Neutrophil (primary cell): ENCODE results near the gene MYL10.

Experiments
- H3K27ac ChIP-seq: fragments of 200-600 bp; sonication (generic); 2 replicates; pipeline ENCODE4 v1.5.1; 2016; ENCODE audit warnings: mild to moderate bottlenecking, moderate library complexity
- H3K27me3 ChIP-seq: fragments of 200-600 bp; sonication (generic); 2 replicates; pipeline ENCODE4 v1.6.0; 2016; ENCODE audit warnings: mild to moderate bottlenecking
- H3K36me3 ChIP-seq: fragments of 200-600 bp; sonication (generic); 2 replicates; pipeline ENCODE4 v1.5.1; 2017
- H3K4me1 ChIP-seq, 2 experiments: fragments of 200-600 bp in 1 of 2; sonication (generic) in 1 of 2; 1 replicate in 1 of 2; 2 replicates in 1 of 2; pipeline versions ENCODE4 v1.5.1 to v1.6.1; 2013 to 2016; ENCODE audit warnings: low read depth in 1 of 2, low read length in 1 of 2, mild to moderate bottlenecking in 1 of 2, moderate library complexity in 1 of 2; ENCODE audit not compliant: control insufficient read depth in 1 of 2, insufficient read depth in 1 of 2
- H3K4me3 ChIP-seq, 2 experiments: fragments of 200-600 bp in 1 of 2; sonication (generic) in 1 of 2; 1 replicate in 1 of 2; 2 replicates in 1 of 2; pipeline ENCODE4 v1.5.1; 2013 to 2016; ENCODE audit warnings: low read depth in 1 of 2, low read length in 1 of 2, mild to moderate bottlenecking in 1 of 2, moderate library complexity in 1 of 2
- H3K9me3 ChIP-seq: fragments of 200-600 bp; sonication (generic); 2 replicates; pipeline ENCODE4 v1.5.1; 2016
- CTCF ChIP-seq: fragments of 200-600 bp; sonication (generic); IDR thresholded peaks from 2 replicates; pipeline ENCODE4 v1.5.1; 2016; ENCODE audit warnings: antibody characterized with exemption

Gene MYL10

DNA sequence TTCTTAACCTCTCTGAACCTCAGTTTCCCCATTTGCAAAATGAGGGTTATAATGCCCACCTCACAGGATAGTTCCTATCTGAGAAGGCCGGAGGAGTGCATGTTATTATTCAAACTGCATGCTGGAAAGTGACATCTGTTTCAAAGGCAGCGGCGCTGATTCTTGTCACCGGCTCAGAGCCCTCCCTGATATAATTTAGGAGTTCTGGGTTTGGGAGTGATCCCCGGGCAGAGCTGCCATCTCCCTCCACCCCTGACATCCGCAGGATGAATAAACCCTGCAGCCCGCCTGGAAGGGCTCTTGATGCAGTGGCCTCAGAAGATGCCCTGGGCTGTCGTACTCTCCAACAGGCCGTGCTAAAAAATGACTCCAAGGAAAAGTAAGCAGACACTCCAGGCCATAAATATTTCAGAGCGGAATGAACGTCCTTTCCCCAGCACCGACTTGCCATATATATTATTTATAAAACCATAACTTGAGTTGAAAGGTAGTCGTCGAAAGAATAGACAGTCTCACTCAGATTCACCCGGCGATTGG is 47.0 kb upstream of the MYL10 start:
- Histone ChIP-seq H3K9me3 (no peaks in the 10 kb centered on the region), H3K4me3 (no peak overlapping the region), H3K36me3 (no peaks in the 10 kb centered on the region), H3K27me3 (no peaks in the 10 kb centered on the region), H3K27ac (no peak overlapping the region), H3K4me1 (no peaks in the 10 kb centered on the region)
- TF ChIP-seq CTCF: no peak

DNA sequence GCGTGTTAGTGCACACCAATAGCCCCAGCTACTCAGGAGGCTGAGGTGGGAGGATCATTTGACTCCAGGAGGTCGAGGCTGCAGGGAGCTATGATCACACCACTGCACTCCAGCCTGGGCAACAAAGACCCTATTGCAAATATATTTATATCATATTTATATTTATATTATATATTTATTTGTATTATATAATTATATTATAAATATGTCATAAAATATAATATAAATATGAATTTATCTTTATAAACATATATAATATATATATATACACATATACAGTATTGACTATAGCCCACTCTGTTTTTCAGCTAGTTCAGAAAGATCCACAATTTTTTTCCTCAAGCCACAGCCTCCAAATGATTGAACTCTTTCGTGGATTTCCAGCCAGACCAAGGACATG is 45.3 kb upstream of the MYL10 start:
- no peak overlapping the region for H3K4me3 ChIP-seq
- H3K36me3 ChIP-seq: no peaks in the 10 kb centered on the region
- no peaks in the 10 kb centered on the region for H3K27me3 ChIP-seq
- TF ChIP-seq CTCF: no peak
- no peaks in the 10 kb centered on the region for H3K9me3 ChIP-seq
- no peak overlapping the region for H3K27ac ChIP-seq
- no peaks in the 10 kb centered on the region for H3K4me1 ChIP-seq

DNA sequence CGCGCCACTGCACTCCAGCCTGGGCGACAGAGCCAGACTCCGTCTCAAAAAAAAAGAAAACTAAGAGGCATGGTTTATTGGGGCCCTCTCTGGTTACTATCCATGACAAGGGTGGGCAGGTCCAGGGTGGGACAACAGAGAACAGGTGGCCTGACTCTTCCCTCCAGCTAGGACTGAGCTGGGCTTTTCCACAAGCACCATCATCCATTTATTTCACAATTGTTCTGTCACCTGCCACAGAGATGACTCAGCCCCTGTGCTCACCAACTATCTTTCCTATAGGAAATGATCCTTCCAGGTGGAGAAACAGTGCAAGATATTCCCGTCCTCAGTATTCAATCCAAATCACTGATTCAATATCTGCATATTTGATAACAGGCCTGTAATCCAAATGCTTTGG is 44.9 kb upstream of the MYL10 start:
- Histone ChIP-seq H3K9me3 (no peaks in the 10 kb centered on the region), H3K27ac (no peak overlapping the region), H3K36me3 (no peaks in the 10 kb centered on the region), H3K4me1 (no peaks in the 10 kb centered on the region), H3K4me3 (no peak overlapping the region), H3K27me3 (no peaks in the 10 kb centered on the region)
- no peak for TF ChIP-seq CTCF

DNA sequence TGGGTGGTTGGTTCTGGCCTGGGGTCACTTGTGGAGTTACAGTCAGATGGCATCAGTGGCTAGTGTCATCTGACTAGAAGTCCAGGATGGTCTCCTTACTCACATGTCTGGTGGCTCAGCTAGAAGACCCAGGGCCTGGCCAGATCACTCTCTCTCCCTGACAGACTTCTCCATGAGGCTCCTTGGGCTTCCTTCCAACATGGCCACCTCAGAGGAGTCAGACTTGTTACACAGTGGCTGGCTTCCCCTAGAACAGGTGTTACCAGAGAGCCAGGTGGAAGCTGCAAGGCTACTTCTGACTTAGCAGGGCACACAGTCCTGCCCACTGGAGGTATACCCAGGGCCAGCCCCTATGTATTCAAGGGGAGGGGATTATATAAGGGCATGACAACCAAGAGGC is 44.2 kb upstream of the MYL10 start:
- Histone ChIP-seq H3K27ac (no peak overlapping the region), H3K4me3 (no peak overlapping the region), H3K27me3 (no peaks in the 10 kb centered on the region), H3K9me3 (no peaks in the 10 kb centered on the region), H3K4me1 (peaks cover 4 to 5% of the 10 kb centered on the region in 2 experiments), H3K36me3 (no peaks in the 10 kb centered on the region)
- TF ChIP-seq CTCF: no peak

GRCh38 chr7:101671371-101672356 is 42.6 kb upstream of the MYL10 start:
- no peak overlapping the region for H3K27ac ChIP-seq
- no peak overlapping the region for H3K4me3 ChIP-seq
- H3K27me3 ChIP-seq: no peaks in the 10 kb centered on the region
- H3K9me3 ChIP-seq: no peaks in the 10 kb centered on the region
- no peak for TF ChIP-seq CTCF
- no peaks in the 10 kb centered on the region for H3K36me3 ChIP-seq
- peaks cover 11% of the 10 kb centered on the region in 2 experiments for H3K4me1 ChIP-seq
